ENCODE data around the gene LGR6. TPM values are rescaled to one million over a fixed set of nuclear protein-coding genes. Genes with fewer than 3 reads are reported as not detected.

The LGR6 gene
- total and polyA plus RNA-seq, 2 of the 4 experiments (the other 2 are of a cell fraction), result not detected

DNA sequence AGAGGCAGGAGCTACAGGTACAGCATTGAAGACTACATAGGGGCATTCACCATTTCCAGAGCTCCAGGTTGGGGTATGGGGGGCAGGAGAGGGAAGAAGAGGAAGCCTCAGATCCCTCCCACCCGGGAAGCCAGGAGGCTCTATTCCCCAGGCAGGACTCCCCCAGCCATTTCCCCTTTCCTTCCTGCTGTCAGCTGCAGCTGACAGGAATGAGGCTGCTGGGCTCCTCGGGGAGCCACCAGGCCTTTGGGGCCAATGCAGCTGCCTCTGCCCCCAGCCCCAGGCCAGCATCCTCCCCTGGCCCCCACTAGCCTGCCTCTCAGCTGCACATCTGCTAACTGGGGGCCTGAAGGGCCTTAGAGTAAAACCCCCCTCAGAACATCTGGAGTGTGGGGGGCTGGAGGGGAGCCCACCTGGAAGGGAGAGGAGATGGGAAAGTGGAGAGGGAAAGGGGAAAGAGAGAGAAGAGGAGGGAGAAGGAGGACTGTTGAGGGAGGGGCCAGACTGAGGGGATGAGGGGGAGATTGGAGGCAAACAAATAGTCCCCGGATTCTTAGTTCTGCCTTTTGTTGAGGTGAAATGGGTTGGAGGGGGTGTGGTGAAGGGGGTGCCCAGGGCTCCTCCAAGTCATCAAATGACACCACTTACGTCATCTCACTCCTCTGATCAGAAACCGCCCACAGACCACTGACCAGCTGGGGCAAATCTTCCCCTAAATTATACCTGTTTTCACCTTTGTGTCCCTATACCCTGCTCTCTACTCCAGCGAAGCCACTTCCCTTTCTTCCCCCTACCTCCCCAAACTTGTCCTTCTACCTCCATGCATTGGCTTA, 58.0 kb downstream of the LGR6 start:
- no peaks in the 10 kb centered on the region for H3K79me1 ChIP-seq (ENCODE audit: low read depth in 1 of 2, low read length in 2 of 2)
- peaks cover 10% of the 10 kb centered on the region for H3K4me1 ChIP-seq (ENCODE audit: control insufficient read depth, insufficient read depth, low read length)
- no peaks in the 10 kb centered on the region for H3K36me3 ChIP-seq (ENCODE audit: control insufficient read depth, insufficient read depth, low read length)
- no peak overlapping the region for H2AK9ac ChIP-seq (replicated peaks; ENCODE audit: low read depth, low read length, poor library complexity)
- no peak overlapping the region for H2BK20ac ChIP-seq (ENCODE audit: low read depth, low read length)
- H3K4me3 ChIP-seq (ENCODE audit: insufficient read depth, low read depth, low read length), result no peak overlapping the region
- dilution Hi-C loops (cut with HindIII; ENCODE audit: low sequenced_read_pairs, unreplicated experiment), result no loop called here
- H2BK120ac ChIP-seq (ENCODE audit: low read depth, low read length), result no peak overlapping the region
- no peak overlapping the region for H4K8ac ChIP-seq (ENCODE audit: low read depth in 2 of 2, low read length in 2 of 2)
- H3K27ac ChIP-seq (ENCODE audit: insufficient read depth, low read length), result no peak overlapping the region
- no peak overlapping the region for H3K23ac ChIP-seq (ENCODE audit: low read depth, low read length)
- H2AFZ ChIP-seq (replicated peaks; ENCODE audit: low read length, poor library complexity), result no peak overlapping the region
- POLR2A ChIA-PET (ENCODE audit: unreplicated experiment), result no interaction called here
- H3K27me3 ChIP-seq (ENCODE audit: control insufficient read depth, insufficient read depth, low read length), result peaks cover 63% of the 10 kb centered on the region
- BruUV-seq (replicated peaks), result no TSS peak
- 67% methylated on average over 3 of the region's 6 CpGs; no CpG with 5 or more reads in 1 of the 2 experiments for WGBS, 2 experiments (ENCODE audit: extremely low coverage in 2 of 2, insufficient read length in 1 of 2)
- TF ChIP-seq RCOR1 (IDR thresholded peaks at IDR 0.05; ENCODE audit: insufficient replicate concordance, low read length) (no peak), SMC3 (IDR thresholded peaks at IDR 0.05; ENCODE audit: low read depth, low read length) (no peak), RAD21 (IDR thresholded peaks at IDR 0.05; ENCODE audit: low read length) (no peak), FOS (IDR thresholded peaks at IDR 0.05; ENCODE audit: low read depth, low read length) (no peak), CEBPB (IDR thresholded peaks at IDR 0.05; ENCODE audit: low read depth, low read length) (no peak), MXI1 (IDR thresholded peaks at IDR 0.05; ENCODE audit: borderline replicate concordance, low read depth, low read length) (no peak), NFE2L2 (IDR thresholded peaks at IDR 0.05; ENCODE audit: low read depth, low read length) (no peak), MAZ (IDR thresholded peaks at IDR 0.05; ENCODE audit: borderline replicate concordance, low read depth, low read length) (no peak), POLR2A (IDR thresholded peaks at IDR 0.05; ENCODE audit: low read depth, low read length) (no peak), CHD1 (IDR thresholded peaks at IDR 0.05; ENCODE audit: low read depth, low read length) (no peak)
- TF ChIP-seq, protein P1, sequence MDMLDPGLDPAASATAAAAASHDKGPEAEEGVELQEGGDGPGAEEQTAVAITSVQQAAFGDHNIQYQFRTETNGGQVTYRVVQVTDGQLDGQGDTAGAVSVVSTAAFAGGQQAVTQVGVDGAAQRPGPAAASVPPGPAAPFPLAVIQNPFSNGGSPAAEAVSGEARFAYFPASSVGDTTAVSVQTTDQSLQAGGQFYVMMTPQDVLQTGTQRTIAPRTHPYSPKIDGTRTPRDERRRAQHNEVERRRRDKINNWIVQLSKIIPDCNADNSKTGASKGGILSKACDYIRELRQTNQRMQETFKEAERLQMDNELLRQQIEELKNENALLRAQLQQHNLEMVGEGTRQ (IDR thresholded peaks at IDR 0.05; ENCODE audit: low read depth, low read length), result no peak
- TF ChIP-seq, protein P2, sequence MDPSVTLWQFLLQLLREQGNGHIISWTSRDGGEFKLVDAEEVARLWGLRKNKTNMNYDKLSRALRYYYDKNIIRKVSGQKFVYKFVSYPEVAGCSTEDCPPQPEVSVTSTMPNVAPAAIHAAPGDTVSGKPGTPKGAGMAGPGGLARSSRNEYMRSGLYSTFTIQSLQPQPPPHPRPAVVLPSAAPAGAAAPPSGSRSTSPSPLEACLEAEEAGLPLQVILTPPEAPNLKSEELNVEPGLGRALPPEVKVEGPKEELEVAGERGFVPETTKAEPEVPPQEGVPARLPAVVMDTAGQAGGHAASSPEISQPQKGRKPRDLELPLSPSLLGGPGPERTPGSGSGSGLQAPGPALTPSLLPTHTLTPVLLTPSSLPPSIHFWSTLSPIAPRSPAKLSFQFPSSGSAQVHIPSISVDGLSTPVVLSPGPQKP (IDR thresholded peaks at IDR 0.05; ENCODE audit: borderline replicate concordance, low read depth, low read length), result no peak
- in situ Hi-C loops (cut with MboI; ENCODE audit: low sequenced_read_pairs), result no loop called here
- CTCF ChIA-PET, result no interaction called here
- H4K5ac ChIP-seq (ENCODE audit: low read depth, low read length), result no peak overlapping the region
- H3K18ac ChIP-seq (ENCODE audit: low read depth, low read length), result no peak overlapping the region
- no peak overlapping the region for H3K4me2 ChIP-seq (ENCODE audit: low read depth, low read length)
- H3K9ac ChIP-seq (ENCODE audit: low read depth, low read length), result no peak overlapping the region
- no peak overlapping the region for H3K56ac ChIP-seq (ENCODE audit: extremely low read depth, insufficient read depth, low read length)
- H4K91ac ChIP-seq (ENCODE audit: insufficient read depth, low read depth, low read length), result no peak overlapping the region
- no peak overlapping the region for H3K4ac ChIP-seq (ENCODE audit: low read depth, low read length)
- H3K9me3 ChIP-seq (ENCODE audit: control insufficient read depth, insufficient read depth, low read length), result peaks cover 4% of the 10 kb centered on the region; the same call in 1 of the 2 replicates
- no peak overlapping the region for H3K14ac ChIP-seq (replicated peaks; ENCODE audit: low read depth, low read length)
- intact Hi-C loops (cut with micrococcal nuclease), result no loop called here
- no peak overlapping the region for H2BK5ac ChIP-seq (ENCODE audit: low read depth, low read length, poor library complexity, severe bottlenecking)
- DNase-seq (no peak), ATAC-seq (ENCODE audit: low read depth) (no peak)
- H4K20me1 ChIP-seq (ENCODE audit: insufficient read depth, low read length), result no peaks in the 10 kb centered on the region
- H2BK15ac ChIP-seq (ENCODE audit: low read depth, low read length), result no peak overlapping the region
- peaks cover 11% of the 10 kb centered on the region for H3K9me1 ChIP-seq (ENCODE audit: insufficient read depth, low read length)
- peak overlapping the region; percentile 21; the same call in 1 of the 2 replicates for H2AK5ac ChIP-seq (ENCODE audit: low read depth, low read length)
